Astrocyte (in vitro differentiated cells and primary cell): ENCODE data around the gene TRIM72.

Experiments used
- EZH2 ChIP-seq: IDR thresholded peaks from 2 replicates; pipeline ENCODE4 v1.6.1; 2012; ENCODE audit warnings: mild to moderate bottlenecking, low read length, inconsistent platforms; ENCODE audit not compliant: insufficient read depth
- TF ChIP-seq, protein P1 (sequence below): IDR thresholded peaks from 2 replicates; pipeline ENCODE4 v1.5.1; 2011; ENCODE audit warnings: low read depth, mild to moderate bottlenecking, inconsistent platforms, low read length, moderate library complexity; ENCODE audit not compliant: insufficient read depth

DNA sequence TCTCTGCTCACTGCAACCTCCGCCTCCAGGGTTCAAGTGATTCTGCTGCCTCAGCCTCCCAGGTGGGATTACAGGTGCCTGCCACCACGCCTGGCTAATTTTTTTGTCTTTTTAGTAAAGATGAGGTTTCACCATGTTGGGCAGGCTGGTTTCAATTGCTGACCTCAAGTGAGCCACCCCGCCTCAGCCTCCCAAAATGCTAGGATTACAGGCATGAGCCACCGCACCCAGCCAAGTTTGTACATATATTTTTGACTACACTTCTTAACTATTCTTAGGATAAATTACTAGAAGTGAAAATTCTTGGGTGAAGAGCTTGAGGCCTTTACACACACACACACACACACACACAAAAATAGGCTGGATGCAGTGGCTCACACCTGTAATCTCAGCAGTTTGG lies 44.4 kb downstream of the TRIM72 start:
- TF ChIP-seq, protein P1, sequence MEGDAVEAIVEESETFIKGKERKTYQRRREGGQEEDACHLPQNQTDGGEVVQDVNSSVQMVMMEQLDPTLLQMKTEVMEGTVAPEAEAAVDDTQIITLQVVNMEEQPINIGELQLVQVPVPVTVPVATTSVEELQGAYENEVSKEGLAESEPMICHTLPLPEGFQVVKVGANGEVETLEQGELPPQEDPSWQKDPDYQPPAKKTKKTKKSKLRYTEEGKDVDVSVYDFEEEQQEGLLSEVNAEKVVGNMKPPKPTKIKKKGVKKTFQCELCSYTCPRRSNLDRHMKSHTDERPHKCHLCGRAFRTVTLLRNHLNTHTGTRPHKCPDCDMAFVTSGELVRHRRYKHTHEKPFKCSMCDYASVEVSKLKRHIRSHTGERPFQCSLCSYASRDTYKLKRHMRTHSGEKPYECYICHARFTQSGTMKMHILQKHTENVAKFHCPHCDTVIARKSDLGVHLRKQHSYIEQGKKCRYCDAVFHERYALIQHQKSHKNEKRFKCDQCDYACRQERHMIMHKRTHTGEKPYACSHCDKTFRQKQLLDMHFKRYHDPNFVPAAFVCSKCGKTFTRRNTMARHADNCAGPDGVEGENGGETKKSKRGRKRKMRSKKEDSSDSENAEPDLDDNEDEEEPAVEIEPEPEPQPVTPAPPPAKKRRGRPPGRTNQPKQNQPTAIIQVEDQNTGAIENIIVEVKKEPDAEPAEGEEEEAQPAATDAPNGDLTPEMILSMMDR, result no peak
- TF ChIP-seq EZH2, result no peak
